Esophagus (tissue), 2 donors: ENCODE results near the gene NAA10. TPM values are rescaled to one million over a fixed set of nuclear protein-coding genes. Genes with fewer than 3 reads are reported as not detected.

Experiments used
- H3K27ac ChIP-seq, 2 donors: one replicate each; pipeline ENCODE4 v1.5.1; 2013; ENCODE audit warnings: low read depth in 2 of 2, mild to moderate bottlenecking in 2 of 2, inconsistent platforms in 1 of 2, low read length in 1 of 2, moderate library complexity in 1 of 2
- H3K27me3 ChIP-seq, 2 donors: one replicate each; pipeline ENCODE4 v1.6.1; 2013; ENCODE audit warnings: low read length in 2 of 2, control low read depth in 1 of 2, mild to moderate bottlenecking in 1 of 2; ENCODE audit not compliant: insufficient read depth in 2 of 2, control insufficient read depth in 1 of 2
- H3K36me3 ChIP-seq, 2 donors: one replicate each; pipeline ENCODE4 v1.6.1; 2013; ENCODE audit warnings: low read length in 1 of 2; ENCODE audit not compliant: control insufficient read depth in 2 of 2, insufficient read depth in 2 of 2
- H3K4me1 ChIP-seq, 2 donors: one replicate each; pipeline ENCODE4 v1.6.1; 2013; ENCODE audit warnings: low read length in 1 of 2; ENCODE audit not compliant: control insufficient read depth in 2 of 2, insufficient read depth in 2 of 2
- H3K4me3 ChIP-seq, 2 donors: one replicate each; pipeline ENCODE4 v1.5.1; 2013; ENCODE audit warnings: low read length in 2 of 2, mild to moderate bottlenecking in 2 of 2, low read depth in 1 of 2, moderate library complexity in 1 of 2
- H3K9me3 ChIP-seq, 2 donors: one replicate each; pipeline ENCODE4 v1.6.1; 2013; ENCODE audit warnings: mild to moderate bottlenecking in 2 of 2, low read depth in 1 of 2, low read length in 1 of 2, moderate library complexity in 1 of 2; ENCODE audit not compliant: control insufficient read depth in 2 of 2, insufficient read depth in 1 of 2
- WGBS, 2 donors: extraction: QIAGEN DNeasy Blood & Tissue Kit; methylation state at CpG; one replicate each; pipeline ENCODE4 v1.1.7; 2013; 5-methylcytosine and 5-hydroxymethylcytosine counted together
- polyA plus RNA-seq, 2 donors: library from polyadenylated mRNA; stranded (reverse); fragments of 200-250 nt; gene quantifications; one replicate each; pipeline ENCODE4 v1.2.3, GENCODE V29; 2013
- donor health status: healthy with polysubstance abuse.
- donor health status: Bipolar disorder and iron deficiency.

Gene NAA10
- polyA plus RNA-seq, 2 donors: 86.6 to 104 TPM

GRCh38 chrX:153951683-153952372, 17.0 kb upstream of the NAA10 start:
- Histone ChIP-seq H3K9me3 (no peaks in the 10 kb centered on the region), H3K4me1 (no peaks in the 10 kb centered on the region), H3K4me3 (no peak overlapping the region), H3K27ac (peak overlapping the region in 1 of 2 donors; percentile 14), H3K27me3 (no peaks in the 10 kb centered on the region), H3K36me3 (peaks cover 15 to 70% of the 10 kb centered on the region in 2 donors)
- 94 to 96% methylated on average over 19 to 28 of the region's 28 CpGs for WGBS, 2 donors

- peaks cover 15 to 55% of the 10 kb centered on the region in 2 donors for H3K36me3 ChIP-seq
- no peak overlapping the region for H3K4me3 ChIP-seq
These were observed 15.3 kb upstream of the NAA10 start for GRCh38 chrX:153950127-153950526.

GRCh38 chrX:153948847-153949805, 14.3 kb upstream of the NAA10 start:
- Histone ChIP-seq H3K27me3 (no peaks in the 10 kb centered on the region), H3K27ac (no peak overlapping the region), H3K9me3 (no peaks in the 10 kb centered on the region), H3K36me3 (peaks cover 10 to 46% of the 10 kb centered on the region in 2 donors), H3K4me1 (no peaks in the 10 kb centered on the region), H3K4me3 (no peak overlapping the region)
- WGBS, 2 donors: 67 to 79% methylated on average over 30 of the region's 30 CpGs

More at GRCh38 chrX:153950127-153950526, 15.3 kb upstream of the NAA10 start:
- 84 to 89% methylated on average over 18 to 19 of the region's 19 CpGs for whole genome bisulfite sequencing, 2 donors
- H3K4me1 ChIP-seq: no peaks in the 10 kb centered on the region
- H3K27ac ChIP-seq: peak overlapping the region in 1 of 2 donors; percentile 14
- no peaks in the 10 kb centered on the region for H3K9me3 ChIP-seq
- no peaks in the 10 kb centered on the region for H3K27me3 ChIP-seq

- H3K27me3 ChIP-seq: no peaks in the 10 kb centered on the region
- peaks cover 10 to 38% of the 10 kb centered on the region in 2 donors for H3K36me3 ChIP-seq
- H3K27ac ChIP-seq: peak overlapping the region; percentile 22 to 54
- H3K9me3 ChIP-seq: no peaks in the 10 kb centered on the region
- H3K4me1 ChIP-seq: no peaks in the 10 kb centered on the region
- no peak overlapping the region for H3K4me3 ChIP-seq
- WGBS, 2 donors: 66 to 76% methylated on average over 10 of the region's 10 CpGs
These were observed 13.2 kb upstream of the NAA10 start for GRCh38 chrX:153948002-153948466.

GRCh38 chrX:153947009-153947769, 12.4 kb upstream of the NAA10 start:
- Histone ChIP-seq H3K36me3 (peaks cover 8 to 30% of the 10 kb centered on the region in 2 donors), H3K27ac (peak overlapping the region in 1 of 2 donors; percentile 54), H3K4me3 (no peak overlapping the region), H3K4me1 (no peaks in the 10 kb centered on the region), H3K9me3 (no peaks in the 10 kb centered on the region), H3K27me3 (no peaks in the 10 kb centered on the region)
- WGBS, 2 donors: 27 to 50% methylated on average over 19 of the region's 19 CpGs

GRCh38 chrX:153945956-153946943, 11.4 kb upstream of the NAA10 start:
- no peaks in the 10 kb centered on the region for H3K9me3 ChIP-seq
- no peaks in the 10 kb centered on the region for H3K4me1 ChIP-seq
- H3K27me3 ChIP-seq: no peaks in the 10 kb centered on the region
- H3K27ac ChIP-seq: no peak overlapping the region
- 79 to 87% methylated on average over 23 to 24 of the region's 24 CpGs for WGBS, 2 donors
- H3K4me3 ChIP-seq: no peak overlapping the region
- peaks cover 8 to 22% of the 10 kb centered on the region in 2 donors for H3K36me3 ChIP-seq

GRCh38 chrX:153944800-153945150, 9.9 kb upstream of the NAA10 start:
- Histone ChIP-seq H3K27ac (no peak overlapping the region), H3K4me1 (no peaks in the 10 kb centered on the region), H3K27me3 (no peaks in the 10 kb centered on the region), H3K36me3 (peaks cover 0 to 10% of the 10 kb centered on the region in 2 donors), H3K4me3 (no peak overlapping the region), H3K9me3 (no peaks in the 10 kb centered on the region)
- WGBS, 2 donors: 61 to 66% methylated on average over 6 of the region's 6 CpGs

GRCh38 chrX:153944140-153944799, 9.4 kb upstream of the NAA10 start, which contains the start of gene RENBP:
RENBP (minus strand) TSS chrX:153944643; CDS start chrX:153944610, 33 bp downstream.
- H3K4me3 ChIP-seq: peak within 1 kb of the TSS in 1 of 2 donors; percentile 15
- WGBS, 2 donors: 29 to 35% methylated on average over 28 to 31 of the region's 31 CpGs

More at GRCh38 chrX:153944140-153944799, 9.4 kb upstream of the NAA10 start, which contains the start of gene RENBP:
- Histone ChIP-seq H3K9me3 (no peaks in the 10 kb centered on the region), H3K4me1 (no peaks in the 10 kb centered on the region), H3K27ac (no peak within 1 kb of the TSS), H3K27me3 (no peaks in the 10 kb centered on the region), H3K36me3 (peaks cover 0 to 5% of the 10 kb centered on the region in 2 donors)
